ENCODE data around the gene STAC2.
"Not testable (repeated sequence)": the region's sequence is repeated elsewhere in the genome, so short reads cannot be mapped to it uniquely, and the experiment has no call there.

STAC2 gene

GRCh38 chr17:39225308-39225958, at the start of gene STAC2:
STAC2 (minus strand) TSS chr17:39225945; CDS start chr17:39225502, 443 bp downstream.
- peak within 1 kb of the TSS; percentile 76 for H2AFZ ChIP-seq (ENCODE audit: low read depth, low read length)
- H3K36me3 ChIP-seq (ENCODE audit: insufficient read depth, low read length), result no peaks in the 10 kb centered on the region

GRCh38 chr17:39271546-39271945, 45.8 kb upstream of the STAC2 start:
- H2AFZ ChIP-seq (ENCODE audit: low read depth, low read length), result no peak overlapping the region
- H3K36me3 ChIP-seq (ENCODE audit: insufficient read depth, low read length), result peaks cover 54% of the 10 kb centered on the region
- H3K4me3 ChIP-seq (ENCODE audit: low read length), result no peak overlapping the region
- H3K27me3 ChIP-seq (ENCODE audit: insufficient read depth, low read length), result no peaks in the 10 kb centered on the region
- H3K4me1 ChIP-seq (ENCODE audit: insufficient read depth, low read length), result no peaks in the 10 kb centered on the region
- no peaks in the 10 kb centered on the region for H3K9me3 ChIP-seq (ENCODE audit: low read length)

More at GRCh38 chr17:39225308-39225958, at the start of gene STAC2:
- Histone ChIP-seq H3K4me3 (ENCODE audit: low read length) (peak within 1 kb of the TSS; percentile 46), H3K27me3 (ENCODE audit: insufficient read depth, low read length) (peaks cover 50% of the 10 kb centered on the region), H3K4me1 (ENCODE audit: insufficient read depth, low read length) (peaks cover 13% of the 10 kb centered on the region), H3K9me3 (ENCODE audit: low read length) (no peaks in the 10 kb centered on the region)

GRCh38 chr17:39270923-39271322, 45.2 kb upstream of the STAC2 start:
- Histone ChIP-seq H3K4me3 (ENCODE audit: low read length) (no peak overlapping the region), H3K9me3 (ENCODE audit: low read length) (no peaks in the 10 kb centered on the region), H3K36me3 (ENCODE audit: insufficient read depth, low read length) (peaks cover 58% of the 10 kb centered on the region), H3K27me3 (ENCODE audit: insufficient read depth, low read length) (no peaks in the 10 kb centered on the region), H3K4me1 (ENCODE audit: insufficient read depth, low read length) (no peaks in the 10 kb centered on the region), H2AFZ (ENCODE audit: low read depth, low read length) (no peak overlapping the region)

- Histone ChIP-seq H3K4me1 (ENCODE audit: insufficient read depth, low read length) (no peaks in the 10 kb centered on the region), H3K36me3 (ENCODE audit: insufficient read depth, low read length) (peaks cover 72% of the 10 kb centered on the region), H3K27me3 (ENCODE audit: insufficient read depth, low read length) (no peaks in the 10 kb centered on the region), H2AFZ (ENCODE audit: low read depth, low read length) (no peak overlapping the region), H3K4me3 (ENCODE audit: low read length) (no peak overlapping the region), H3K9me3 (ENCODE audit: low read length) (no peaks in the 10 kb centered on the region)
Observed at GRCh38 chr17:39264119-39264518, 38.4 kb upstream of the STAC2 start.

GRCh38 chr17:39261286-39261685, 35.5 kb upstream of the STAC2 start:
- H3K36me3 ChIP-seq (ENCODE audit: insufficient read depth, low read length), result peaks cover 67% of the 10 kb centered on the region
- no peaks in the 10 kb centered on the region for H3K27me3 ChIP-seq (ENCODE audit: insufficient read depth, low read length)
- no peaks in the 10 kb centered on the region for H3K4me1 ChIP-seq (ENCODE audit: insufficient read depth, low read length)

GRCh38 chr17:39252788-39253460, 27.2 kb upstream of the STAC2 start:
- H3K27me3 ChIP-seq (ENCODE audit: insufficient read depth, low read length), result no peaks in the 10 kb centered on the region
- peaks cover 24% of the 10 kb centered on the region for H3K36me3 ChIP-seq (ENCODE audit: insufficient read depth, low read length)
- H3K9me3 ChIP-seq (ENCODE audit: low read length), result no peaks in the 10 kb centered on the region
- H3K4me1 ChIP-seq (ENCODE audit: insufficient read depth, low read length), result no peaks in the 10 kb centered on the region
- H2AFZ ChIP-seq (ENCODE audit: low read depth, low read length), result no peak overlapping the region
- H3K4me3 ChIP-seq (ENCODE audit: low read length), result no peak overlapping the region

More at GRCh38 chr17:39261286-39261685, 35.5 kb upstream of the STAC2 start:
- H3K4me3 ChIP-seq (ENCODE audit: low read length), result no peak overlapping the region
- no peaks in the 10 kb centered on the region for H3K9me3 ChIP-seq (ENCODE audit: low read length)
- no peak overlapping the region for H2AFZ ChIP-seq (ENCODE audit: low read depth, low read length)

GRCh38 chr17:39251997-39252396, 26.3 kb upstream of the STAC2 start:
- H3K36me3 ChIP-seq (ENCODE audit: insufficient read depth, low read length), result peaks cover 20% of the 10 kb centered on the region
- no peak overlapping the region for H3K4me3 ChIP-seq (ENCODE audit: low read length)
- H2AFZ ChIP-seq (ENCODE audit: low read depth, low read length), result no peak overlapping the region
- no peaks in the 10 kb centered on the region for H3K27me3 ChIP-seq (ENCODE audit: insufficient read depth, low read length)
- no peaks in the 10 kb centered on the region for H3K4me1 ChIP-seq (ENCODE audit: insufficient read depth, low read length)
- no peaks in the 10 kb centered on the region for H3K9me3 ChIP-seq (ENCODE audit: low read length)

GRCh38 chr17:39250076-39250475, 24.3 kb upstream of the STAC2 start:
- H3K9me3 ChIP-seq (ENCODE audit: low read length); H3K27me3 ChIP-seq (ENCODE audit: insufficient read depth, low read length); H3K4me3 ChIP-seq (ENCODE audit: low read length); H2AFZ ChIP-seq (ENCODE audit: low read depth, low read length); H3K4me1 ChIP-seq (ENCODE audit: insufficient read depth, low read length): not testable (repeated sequence)
- H3K36me3 ChIP-seq (ENCODE audit: insufficient read depth, low read length), result peaks cover 15% of the 10 kb centered on the region

- no peaks in the 10 kb centered on the region for H3K9me3 ChIP-seq (ENCODE audit: low read length)
- no peak overlapping the region for H3K4me3 ChIP-seq (ENCODE audit: low read length)
- H3K36me3 ChIP-seq (ENCODE audit: insufficient read depth, low read length), result peaks cover 1% of the 10 kb centered on the region
- H2AFZ ChIP-seq (ENCODE audit: low read depth, low read length), result no peak overlapping the region
- H3K27me3 ChIP-seq (ENCODE audit: insufficient read depth, low read length), result no peaks in the 10 kb centered on the region
- no peaks in the 10 kb centered on the region for H3K4me1 ChIP-seq (ENCODE audit: insufficient read depth, low read length)
Observed at GRCh38 chr17:39246274-39246673, 20.5 kb upstream of the STAC2 start.

- Histone ChIP-seq H3K4me3 (ENCODE audit: low read length) (no peak overlapping the region), H3K4me1 (ENCODE audit: insufficient read depth, low read length) (no peaks in the 10 kb centered on the region), H3K9me3 (ENCODE audit: low read length) (no peaks in the 10 kb centered on the region), H3K36me3 (ENCODE audit: insufficient read depth, low read length) (no peaks in the 10 kb centered on the region), H3K27me3 (ENCODE audit: insufficient read depth, low read length) (no peaks in the 10 kb centered on the region), H2AFZ (ENCODE audit: low read depth, low read length) (no peak overlapping the region)
Observed at GRCh38 chr17:39244600-39245570, 19.1 kb upstream of the STAC2 start.

GRCh38 chr17:39244016-39244599, 18.4 kb upstream of the STAC2 start:
- H3K27me3 ChIP-seq (ENCODE audit: insufficient read depth, low read length), result no peaks in the 10 kb centered on the region
- no peaks in the 10 kb centered on the region for H3K4me1 ChIP-seq (ENCODE audit: insufficient read depth, low read length)
- no peaks in the 10 kb centered on the region for H3K36me3 ChIP-seq (ENCODE audit: insufficient read depth, low read length)
- H2AFZ ChIP-seq (ENCODE audit: low read depth, low read length), result no peak overlapping the region
- H3K9me3 ChIP-seq (ENCODE audit: low read length), result no peaks in the 10 kb centered on the region
- no peak overlapping the region for H3K4me3 ChIP-seq (ENCODE audit: low read length)

- Histone ChIP-seq H3K27me3 (ENCODE audit: insufficient read depth, low read length) (no peaks in the 10 kb centered on the region), H2AFZ (ENCODE audit: low read depth, low read length) (no peak overlapping the region), H3K36me3 (ENCODE audit: insufficient read depth, low read length) (no peaks in the 10 kb centered on the region), H3K9me3 (ENCODE audit: low read length) (no peaks in the 10 kb centered on the region), H3K4me1 (ENCODE audit: insufficient read depth, low read length) (no peaks in the 10 kb centered on the region), H3K4me3 (ENCODE audit: low read length) (no peak overlapping the region)
Observed at GRCh38 chr17:39243155-39243554, 17.4 kb upstream of the STAC2 start.

All from neuron (in vitro differentiated cells).